ENCODE results near the gene RMRP. TPM values are rescaled to one million over a fixed set of nuclear protein-coding genes. Genes with fewer than 3 reads are reported as not detected.

RMRP gene
- total and polyA plus RNA-seq, 2 of the 4 experiments (the other 2 are of a cell fraction) = 39.7 to 13,690 TPM

- H3K4me1 ChIP-seq (ENCODE audit: control insufficient read depth, insufficient read depth, low read length) = peaks cover 60% of the 10 kb centered on the region
- H4K91ac ChIP-seq (ENCODE audit: insufficient read depth, low read depth, low read length) = no peak overlapping the region
- no peak overlapping the region for H3K4ac ChIP-seq (ENCODE audit: low read depth, low read length)
- no peak overlapping the region; the same call in 1 of the 2 replicates for H3K9ac ChIP-seq (ENCODE audit: low read depth, low read length)
- no peak overlapping the region for H2BK120ac ChIP-seq (ENCODE audit: low read depth, low read length)
- intact Hi-C loops (cut with micrococcal nuclease) (loop anchor here (10.0 kb wide), 1 partner anchor 78 kb away; the partner anchor contains the start of gene TESK1), dilution Hi-C loops (cut with HindIII; ENCODE audit: low sequenced_read_pairs, unreplicated experiment) (no loop called here), in situ Hi-C loops (cut with MboI; ENCODE audit: low sequenced_read_pairs) (no loop called here)
- no peak overlapping the region for H3K4me3 ChIP-seq (ENCODE audit: insufficient read depth, low read depth, low read length)
- H2AK5ac ChIP-seq (ENCODE audit: low read depth, low read length) = no peak overlapping the region
- 89% methylated on average over 6 of the region's 10 CpGs; no CpG with 5 or more reads in 1 of the 2 experiments for WGBS, 2 experiments (ENCODE audit: extremely low coverage in 2 of 2, insufficient read length in 1 of 2)
- ChIA-PET POLR2A (ENCODE audit: unreplicated experiment) (interaction anchor here (0.6 to 1.6 kb wide), 3 partner anchors 9 to 44 kb away, joined by 3 read pairs; no protein-coding TSS in a partner anchor), CTCF (interaction anchor here (1.4 kb wide), 1 partner anchor 14 kb away, joined by 7 read pairs; no protein-coding TSS in a partner anchor)
- peaks cover 13 to 76% of the 10 kb centered on the region in 2 experiments for H3K79me1 ChIP-seq (ENCODE audit: low read depth in 1 of 2, low read length in 2 of 2)
- no TSS peak for BruUV-seq (replicated peaks)
- H2AK9ac ChIP-seq (replicated peaks; ENCODE audit: low read depth, low read length, poor library complexity) = peak overlapping the region; percentile 51
- H3K27me3 ChIP-seq (ENCODE audit: control insufficient read depth, insufficient read depth, low read length) = no peaks in the 10 kb centered on the region
- peaks cover 78% of the 10 kb centered on the region for H4K20me1 ChIP-seq (ENCODE audit: insufficient read depth, low read length)
- 0 out of 2 replicates have a peak overlapping the region, but pooled peaks have one; percentile 27 for H3K14ac ChIP-seq (replicated peaks; ENCODE audit: low read depth, low read length)
- H4K8ac ChIP-seq (ENCODE audit: low read depth in 2 of 2, low read length in 2 of 2) = peak overlapping the region in 1 of 2 experiments; percentile 15; a peak in 1 of 4 replicates
- no peak for TF ChIP-seq ELK1 (IDR thresholded peaks at IDR 0.05; ENCODE audit: borderline replicate concordance, low read depth, low read length)
- TF ChIP-seq CTCF (conservative IDR thresholded peaks at IDR 0.05; ENCODE audit: low read depth, low read length) = no peak
- no peak for TF ChIP-seq BHLHE40 (IDR thresholded peaks at IDR 0.05; ENCODE audit: low read depth, low read length)
- H4K5ac ChIP-seq (ENCODE audit: low read depth, low read length) = no peak overlapping the region; the same call in 1 of the 2 replicates
- H3K56ac ChIP-seq (ENCODE audit: extremely low read depth, insufficient read depth, low read length) = no peak overlapping the region
- H3K9me3 ChIP-seq (ENCODE audit: control insufficient read depth, insufficient read depth, low read length) = no peaks in the 10 kb centered on the region
- H3K36me3 ChIP-seq (ENCODE audit: control insufficient read depth, insufficient read depth, low read length) = peaks cover 59% of the 10 kb centered on the region
- H2AFZ ChIP-seq (replicated peaks; ENCODE audit: low read length, poor library complexity) = no peak overlapping the region
- DNase-seq (no peak), ATAC-seq (ENCODE audit: low read depth) (no peak)
- peak overlapping the region; percentile 61 for H3K23ac ChIP-seq (ENCODE audit: low read depth, low read length)
- no peak overlapping the region for H2BK15ac ChIP-seq (ENCODE audit: low read depth, low read length)
- peaks cover 54% of the 10 kb centered on the region for H3K9me1 ChIP-seq (ENCODE audit: insufficient read depth, low read length)
- peak overlapping the region; percentile 47; the same call in 1 of the 2 replicates for H3K27ac ChIP-seq (ENCODE audit: insufficient read depth, low read length)
- H2BK20ac ChIP-seq (ENCODE audit: low read depth, low read length) = no peak overlapping the region
- peak overlapping the region; percentile 59 for H2BK5ac ChIP-seq (ENCODE audit: low read depth, low read length, poor library complexity, severe bottlenecking)
- H3K4me2 ChIP-seq (ENCODE audit: low read depth, low read length) = no peak overlapping the region; the same call in 1 of the 2 replicates
- H3K18ac ChIP-seq (ENCODE audit: low read depth, low read length) = no peak overlapping the region
These were observed 24.9 kb upstream of the RMRP start for GRCh38 chr9:35682520-35683315.
